H9 (cell line): ENCODE measurements around the gene HM13. TPM values are rescaled to one million over a fixed set of nuclear protein-coding genes. Genes with fewer than 3 reads are reported as not detected.

Source experiments
- DNase-seq: peaks from one replicate; pipeline ENCODE4 v3.0.0-alpha.2; 2017
- H2AFZ ChIP-seq: one replicate; pipeline ENCODE4 v1.6.1; 2013; ENCODE audit warnings: mild to moderate bottlenecking, low read length, control low read depth, moderate library complexity
- H2AK5ac ChIP-seq: 2 replicates; pipeline ENCODE4 v1.6.1; 2013; ENCODE audit warnings: low read length, control low read depth, mixed read lengths; ENCODE audit not compliant: insufficient read length
- H2BK120ac ChIP-seq: one replicate; pipeline ENCODE4 v1.6.1; 2013; ENCODE audit warnings: low read depth, mild to moderate bottlenecking, low read length, control low read depth, inconsistent platforms; ENCODE audit not compliant: poor library complexity, severe bottlenecking
- H2BK12ac ChIP-seq: 2 replicates; pipeline ENCODE4 v1.6.1; 2013; ENCODE audit warnings: low read length, control low read depth, mixed read lengths, low read depth; ENCODE audit not compliant: insufficient read length
- H2BK15ac ChIP-seq: 2 replicates; pipeline ENCODE4 v1.6.1; 2013; ENCODE audit warnings: low read depth, low read length, control low read depth
- H2BK20ac ChIP-seq: one replicate; pipeline ENCODE4 v1.6.1; 2013; ENCODE audit warnings: low read depth, mild to moderate bottlenecking, low read length, control low read depth, inconsistent platforms; ENCODE audit not compliant: poor library complexity, severe bottlenecking
- H2BK5ac ChIP-seq: 2 replicates; pipeline ENCODE4 v1.6.1; 2013; ENCODE audit warnings: low read length, control low read depth, mixed read lengths; ENCODE audit not compliant: insufficient read length
- H3K14ac ChIP-seq: 2 replicates; pipeline ENCODE4 v1.6.1; 2013; ENCODE audit warnings: low read length, control low read depth; ENCODE audit not compliant: insufficient read depth
- H3K18ac ChIP-seq: 2 replicates; pipeline ENCODE4 v1.6.1; 2013; ENCODE audit warnings: low read depth, mild to moderate bottlenecking, mixed read lengths, low read length, control low read depth; ENCODE audit not compliant: insufficient read length
- H3K23ac ChIP-seq: 2 replicates; pipeline ENCODE4 v1.6.1; 2013; ENCODE audit warnings: low read length, control low read depth, mixed read lengths, low read depth; ENCODE audit not compliant: insufficient read length
- H3K23me2 ChIP-seq: 2 replicates; pipeline ENCODE4 v1.6.1; 2013; ENCODE audit warnings: low read depth, mild to moderate bottlenecking, mixed read lengths, low read length, control low read depth; ENCODE audit not compliant: insufficient read length, poor library complexity, severe bottlenecking
- H3K27ac ChIP-seq: 2 replicates; pipeline ENCODE4 v1.5.1; 2013; ENCODE audit warnings: low read length, control low read depth, mixed read lengths, low read depth; ENCODE audit not compliant: insufficient read length
- H3K27me3 ChIP-seq: 2 replicates; pipeline ENCODE4 v1.6.1; 2013; ENCODE audit warnings: low read length, control low read depth, inconsistent platforms; ENCODE audit not compliant: insufficient read depth
- H3K4ac ChIP-seq: 2 replicates; pipeline ENCODE4 v1.6.1; 2013; ENCODE audit warnings: low read depth, mild to moderate bottlenecking, control low read depth, inconsistent platforms, low read length, moderate library complexity
- H3K4me1 ChIP-seq: 2 replicates; pipeline ENCODE4 v1.6.1; 2013; ENCODE audit warnings: low read length, control low read depth, inconsistent platforms; ENCODE audit not compliant: insufficient read depth
- H3K4me2 ChIP-seq: 2 replicates; pipeline ENCODE4 v1.6.1; 2013; ENCODE audit warnings: low read length, control low read depth, mixed read lengths; ENCODE audit not compliant: insufficient read length, insufficient read depth
- H3K56ac ChIP-seq: 2 replicates; pipeline ENCODE4 v1.6.1; 2013; ENCODE audit warnings: low read depth, mild to moderate bottlenecking, mixed read lengths, low read length, control low read depth; ENCODE audit not compliant: insufficient read length
- H3K79me1 ChIP-seq: 2 replicates; pipeline ENCODE4 v1.6.1; 2013; ENCODE audit warnings: low read depth, mild to moderate bottlenecking, moderate library complexity, low read length, control low read depth, inconsistent platforms; ENCODE audit not compliant: insufficient read depth, poor library complexity, severe bottlenecking
- H3K79me2 ChIP-seq: 2 replicates; pipeline ENCODE4 v1.6.1; 2013; ENCODE audit warnings: low read length, control low read depth, inconsistent platforms; ENCODE audit not compliant: insufficient read depth
- H3K9ac ChIP-seq: 2 replicates; pipeline ENCODE4 v1.6.1; 2013; ENCODE audit warnings: low read length, control low read depth, mixed read lengths; ENCODE audit not compliant: insufficient read length; ENCODE audit errors: extremely low read depth
- H3K9me3 ChIP-seq: one replicate; pipeline ENCODE4 v1.6.1; 2013; ENCODE audit warnings: low read depth, low read length, inconsistent platforms; ENCODE audit not compliant: control insufficient read depth
- H3T11ph ChIP-seq: one replicate; pipeline ENCODE4 v1.6.1; 2013; ENCODE audit warnings: mild to moderate bottlenecking, low read length, control low read depth, inconsistent platforms
- H4K20me1 ChIP-seq: one replicate; pipeline ENCODE4 v1.6.1; 2013; ENCODE audit not compliant: control insufficient read depth, insufficient read length, insufficient read depth
- H4K5ac ChIP-seq: 2 replicates; pipeline ENCODE4 v1.6.1; 2013; ENCODE audit warnings: low read depth, mild to moderate bottlenecking, mixed read lengths, low read length, control low read depth; ENCODE audit not compliant: insufficient read length
- H4K8ac ChIP-seq: replicated peaks from 2 replicates; pipeline ENCODE4 v1.6.1; 2013; ENCODE audit warnings: low read length, control low read depth, mixed read lengths, low read depth; ENCODE audit not compliant: insufficient read length
- H4K91ac ChIP-seq: 2 replicates; pipeline ENCODE4 v1.6.1; 2013; ENCODE audit warnings: low read depth, mild to moderate bottlenecking, moderate library complexity, mixed read lengths, low read length, control low read depth; ENCODE audit not compliant: insufficient read length
- H3K27ac Mint-ChIP-seq, 3 experiments: 2 replicates in 2 of 3; 3 replicates in 1 of 3; pipeline ENCODE4 v1.8.0; 2020 to 2021; ENCODE audit warnings: mixed read lengths in 3 of 3, mild to moderate bottlenecking in 1 of 3, moderate library complexity in 1 of 3
- H3K27me3 Mint-ChIP-seq: 2 replicates; pipeline ENCODE4 v1.8.0; 2021; ENCODE audit warnings: low read depth, mild to moderate bottlenecking, moderate library complexity, mixed read lengths
- H3K36me3 Mint-ChIP-seq, 3 experiments: 2 replicates in 2 of 3; 3 replicates in 1 of 3; pipeline ENCODE4 v1.8.0; 2020 to 2021; ENCODE audit warnings: low read depth in 3 of 3, mixed read lengths in 3 of 3; ENCODE audit not compliant: insufficient read depth in 1 of 3
- H3K4me1 Mint-ChIP-seq, 2 experiments: 2 replicates each; pipeline ENCODE4 v1.8.0; 2020; ENCODE audit warnings: mixed read lengths in 2 of 2
- H3K4me3 Mint-ChIP-seq, 2 experiments: 2 replicates in 1 of 2; 3 replicates in 1 of 2; pipeline ENCODE4 v1.8.0; 2020 to 2021; ENCODE audit warnings: mild to moderate bottlenecking in 2 of 2, mixed read lengths in 2 of 2, moderate library complexity in 1 of 2
- H3K9me3 Mint-ChIP-seq, 2 experiments: 2 replicates in 1 of 2; 3 replicates in 1 of 2; pipeline ENCODE4 v1.8.0; 2020; ENCODE audit warnings: mild to moderate bottlenecking in 2 of 2, mixed read lengths in 2 of 2, moderate library complexity in 1 of 2
- CTCF ChIP-seq: fragments of 200-600 bp; sonication (generic); conservative IDR thresholded peaks from 3 replicates; pipeline ENCODE4 v1.8.0; 2021; ENCODE audit warnings: antibody characterized with exemption, mild to moderate bottlenecking
- WGBS: extraction: QIAGEN DNeasy Blood & Tissue Kit; methylation state at CpG from one replicate; pipeline ENCODE4 v1.1.7; 2013; ENCODE audit warnings: missing lambda C conversion rate, low lambda C conversion rate, mixed read lengths; ENCODE audit not compliant: insufficient read length; ENCODE audit errors: extremely low coverage; 5-methylcytosine and 5-hydroxymethylcytosine counted together
- total RNA-seq: library from RNA; stranded (reverse); gene quantifications from 2 replicates; pipeline ENCODE4 v1.2.1, GENCODE V29; 2021

Gene HM13
- total RNA-seq, 1 experiment from 2014 or later = 169 TPM

DNA sequence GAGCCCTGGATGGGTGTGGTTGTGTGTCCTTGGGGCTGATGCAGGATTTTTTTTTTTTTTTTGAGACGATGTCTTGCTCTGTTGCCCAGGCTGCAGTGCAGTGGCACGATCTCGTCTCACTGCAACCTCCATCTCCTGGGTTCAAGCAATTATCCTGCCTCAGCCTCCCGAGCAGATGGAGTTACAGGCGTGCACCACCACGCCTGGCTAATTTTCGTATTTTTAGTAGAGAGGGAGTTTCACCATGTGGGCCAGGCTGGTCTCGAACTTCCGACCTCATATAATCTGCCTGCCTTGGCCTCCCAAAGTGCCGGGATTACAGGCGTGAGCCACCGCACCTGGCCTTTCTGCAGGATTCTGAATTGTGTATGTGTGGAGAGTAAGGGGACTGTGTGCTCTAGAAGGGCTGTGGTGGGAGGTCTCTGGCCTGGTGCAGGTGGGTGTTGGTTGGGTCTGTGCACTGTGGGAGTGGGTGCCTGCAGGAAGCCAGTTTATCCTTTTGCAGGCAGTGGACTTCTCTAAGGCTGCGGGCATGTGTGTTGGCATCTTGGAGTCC, 79.8 kb downstream of the HM13 start:
- H4K20me1 ChIP-seq = no peaks in the 10 kb centered on the region
- no peak for DNase-seq
- Mint-ChIP-seq H3K9me3 (no peaks in the 10 kb centered on the region; a peak in 3 of 5 replicates), H3K4me3 (no peak overlapping the region; a peak in 1 of 5 replicates), H3K36me3 (no peaks in the 10 kb centered on the region; a peak in 1 of 7 replicates), H3K4me1 (peaks cover 51 to 55% of the 10 kb centered on the region in 2 experiments), H3K27me3 (no peaks in the 10 kb centered on the region; the same call in 1 of the 2 replicates), H3K27ac (peak overlapping the region; percentile 68 to 96 (median 69))
- peak overlapping the region; percentile 69 for H3K18ac ChIP-seq
- H2AFZ ChIP-seq = no peak overlapping the region
- no peak overlapping the region for H3K4me2 ChIP-seq
- no peak overlapping the region for H2AK5ac ChIP-seq
- H3K23me2 ChIP-seq = no peaks in the 10 kb centered on the region
- no peak overlapping the region for H2BK15ac ChIP-seq
- no peaks in the 10 kb centered on the region for H3K79me1 ChIP-seq
- H3T11ph ChIP-seq = no peak overlapping the region
- no peak overlapping the region for H2BK20ac ChIP-seq
- no CpG with 5 or more reads among the region's 13 CpGs for WGBS
- no peak overlapping the region for H4K91ac ChIP-seq
- H3K27ac ChIP-seq = no peak overlapping the region
- H3K79me2 ChIP-seq = no peaks in the 10 kb centered on the region
- H3K14ac ChIP-seq = no peak overlapping the region; the same call in 1 of the 2 replicates
- H3K4me1 ChIP-seq = peaks cover 7% of the 10 kb centered on the region; the same call in 1 of the 2 replicates
- no peak overlapping the region for H2BK120ac ChIP-seq
- no peak overlapping the region for H3K23ac ChIP-seq
- no peak overlapping the region for H3K4ac ChIP-seq
- H3K9ac ChIP-seq = no peak overlapping the region
- H2BK12ac ChIP-seq = no peak overlapping the region
- TF ChIP-seq CTCF = no peak
- no peak overlapping the region for H2BK5ac ChIP-seq
- no peaks in the 10 kb centered on the region for H3K9me3 ChIP-seq
- H3K56ac ChIP-seq = no peak overlapping the region
- no peak overlapping the region for H4K8ac ChIP-seq
- H3K27me3 ChIP-seq = no peaks in the 10 kb centered on the region
- no peak overlapping the region for H4K5ac ChIP-seq
